HT-29 (cell line): ENCODE measurements around the gene TFPI. TPM values are rescaled to one million over a fixed set of nuclear protein-coding genes. Genes with fewer than 3 reads are reported as not detected.
"Not testable (repeated sequence)": the region's sequence is repeated elsewhere in the genome, so short reads cannot be mapped to it uniquely, and the experiment has no call there.

ENCODE experiments used
- DNase-seq: peaks from one replicate; pipeline ENCODE4 v3.0.0-alpha.2; 2015; ENCODE audit warnings: low spot score
- total RNA-seq: library from RNA; depleted of rRNA; stranded (reverse); fragments of >200 nt; shearing (Covaris generic); gene quantifications from 2 replicates; pipeline ENCODE4 v1.2.3, GENCODE V29; 2014

The TFPI gene
- total RNA-seq, 1 experiment from 2014 or later, result 30.4 TPM

DNA sequence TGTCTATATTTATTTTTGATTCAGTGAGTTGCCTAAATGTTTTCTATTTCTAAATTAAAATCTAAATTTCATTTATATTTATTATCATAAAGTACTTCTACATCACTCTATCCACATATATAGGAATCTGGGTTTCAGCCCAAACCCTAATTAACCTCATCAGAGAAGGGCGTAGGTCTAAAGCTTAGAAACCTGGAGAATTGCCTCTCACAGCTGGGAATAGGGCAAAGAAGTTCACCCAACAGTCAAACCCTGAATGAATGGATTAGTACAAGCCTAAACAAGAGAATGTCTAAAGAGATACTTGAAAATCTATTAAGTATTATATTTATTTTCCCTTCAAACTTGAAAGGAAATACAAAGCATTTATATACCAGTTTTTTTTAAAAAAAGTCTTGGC is 26.2 kb downstream of the TFPI start:
- no peak for DNase-seq

DNA sequence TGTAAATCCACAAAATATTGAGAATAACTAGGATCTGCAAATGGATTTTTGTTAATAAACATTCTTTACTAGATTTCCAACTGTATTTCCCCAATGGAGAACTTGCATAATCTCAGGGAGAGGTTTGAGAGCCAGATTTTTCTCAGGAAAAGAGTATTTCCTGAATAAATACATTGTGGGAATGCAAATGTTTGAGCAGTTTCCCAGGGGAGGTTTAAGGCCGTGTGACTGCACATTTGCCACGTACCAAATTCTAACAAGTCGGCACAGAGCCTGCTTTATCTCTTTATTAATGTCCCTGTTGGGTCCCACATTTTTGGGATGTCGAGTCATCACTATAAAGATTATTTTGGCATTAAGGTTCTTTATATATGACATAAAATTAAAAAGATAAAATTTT is 27.0 kb downstream of the TFPI start:
- DNase-seq, result no peak

DNA sequence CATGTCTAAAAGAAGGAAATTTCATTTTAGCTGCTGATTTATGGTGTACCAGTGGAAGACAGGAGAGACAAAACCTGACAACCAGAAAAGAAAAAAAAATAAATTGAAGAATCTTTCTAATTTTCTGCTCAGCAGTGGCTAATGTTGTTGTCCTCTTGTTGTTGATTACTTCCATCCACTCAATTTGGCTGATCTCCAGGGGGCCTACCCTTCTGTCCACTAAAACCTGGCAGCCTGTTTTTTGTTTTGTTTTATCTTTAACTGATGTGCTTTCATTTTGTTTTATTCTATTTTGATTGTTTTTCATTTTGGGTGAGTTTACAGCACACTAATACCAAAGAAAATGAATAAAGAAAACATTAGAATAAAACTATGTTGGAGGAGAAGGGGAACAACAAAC is 27.4 kb downstream of the TFPI start:
- DNase-seq, result no peak

DNA sequence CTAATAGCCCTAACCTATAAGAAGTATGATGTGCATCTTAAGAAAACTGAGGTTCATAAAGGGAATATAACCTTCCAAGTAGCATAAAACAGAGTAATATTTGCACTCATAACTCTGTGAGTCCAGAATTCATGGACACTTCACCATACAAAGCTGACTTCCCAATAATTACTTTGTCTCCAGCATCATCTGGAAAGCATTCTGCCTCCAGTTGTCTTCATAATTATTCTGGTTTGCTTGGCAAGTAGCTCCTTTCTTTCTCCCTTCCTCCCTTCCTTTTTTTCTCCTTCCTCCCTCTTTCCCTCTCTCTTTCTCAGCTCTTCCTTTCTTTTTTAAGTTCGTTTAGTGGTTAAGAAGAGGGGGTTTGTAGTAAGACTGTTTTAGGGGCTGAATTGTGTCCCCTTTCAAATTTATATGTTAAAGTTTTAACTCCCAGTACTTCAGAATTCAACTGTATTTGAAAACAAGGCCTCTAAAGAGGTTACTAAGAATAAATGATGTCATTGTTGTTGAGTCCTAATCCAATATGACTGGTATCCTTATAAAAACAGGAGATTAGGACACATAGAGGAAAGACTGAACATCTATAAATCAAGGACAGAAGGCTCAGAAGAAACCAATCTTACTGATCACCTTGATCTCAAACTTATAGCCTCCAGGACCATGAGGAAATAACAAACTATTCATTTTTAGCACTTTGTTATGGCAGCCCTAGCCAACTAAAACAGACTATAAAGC is 28.9 kb downstream of the TFPI start:
- DNase-seq, result no peak

DNA sequence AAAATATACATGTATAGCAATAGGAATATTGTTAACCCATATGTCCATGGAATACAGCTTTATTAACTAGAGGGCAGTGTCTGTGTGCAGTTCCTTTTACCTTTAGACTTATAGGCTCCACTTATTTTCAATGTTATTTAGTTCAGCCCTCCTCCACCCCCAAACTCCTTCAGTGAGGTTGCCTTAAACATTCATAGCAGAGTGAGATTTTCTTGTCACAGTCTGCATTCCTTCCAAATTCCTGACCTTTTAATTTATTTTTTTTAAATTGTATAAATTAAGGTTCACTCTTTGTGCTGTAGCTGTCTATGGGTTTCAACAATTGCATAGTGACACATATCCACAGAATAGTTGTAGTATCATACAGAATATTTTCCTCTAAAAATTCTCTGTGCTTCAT is 30.9 kb downstream of the TFPI start:
- DNase-seq, result no peak

DNA sequence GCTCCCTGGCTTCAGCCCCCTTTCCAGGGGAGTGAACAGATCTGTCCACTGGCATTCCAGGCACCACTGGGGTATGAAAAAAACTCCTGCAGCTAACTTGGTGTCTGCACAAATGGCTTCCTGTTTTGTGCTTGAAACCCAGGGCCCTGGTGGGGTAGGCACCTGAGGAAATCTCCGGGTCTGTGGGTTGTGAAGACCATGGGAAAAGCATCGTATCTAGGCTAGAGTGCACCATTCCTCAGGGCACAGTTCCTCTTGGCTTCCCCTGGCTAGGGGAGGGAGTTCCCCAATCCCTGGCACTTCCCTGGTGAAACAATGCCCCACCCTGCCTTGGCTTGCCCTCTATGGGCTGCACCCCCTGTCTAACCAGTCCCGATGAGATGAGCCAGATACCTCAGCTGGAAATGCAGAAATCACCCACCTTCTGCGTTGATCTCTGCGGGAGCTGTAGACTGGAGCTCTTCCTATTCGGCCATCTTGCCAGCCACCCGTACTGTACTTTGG is 34.1 kb downstream of the TFPI start:
- no peak for DNase-seq

DNA sequence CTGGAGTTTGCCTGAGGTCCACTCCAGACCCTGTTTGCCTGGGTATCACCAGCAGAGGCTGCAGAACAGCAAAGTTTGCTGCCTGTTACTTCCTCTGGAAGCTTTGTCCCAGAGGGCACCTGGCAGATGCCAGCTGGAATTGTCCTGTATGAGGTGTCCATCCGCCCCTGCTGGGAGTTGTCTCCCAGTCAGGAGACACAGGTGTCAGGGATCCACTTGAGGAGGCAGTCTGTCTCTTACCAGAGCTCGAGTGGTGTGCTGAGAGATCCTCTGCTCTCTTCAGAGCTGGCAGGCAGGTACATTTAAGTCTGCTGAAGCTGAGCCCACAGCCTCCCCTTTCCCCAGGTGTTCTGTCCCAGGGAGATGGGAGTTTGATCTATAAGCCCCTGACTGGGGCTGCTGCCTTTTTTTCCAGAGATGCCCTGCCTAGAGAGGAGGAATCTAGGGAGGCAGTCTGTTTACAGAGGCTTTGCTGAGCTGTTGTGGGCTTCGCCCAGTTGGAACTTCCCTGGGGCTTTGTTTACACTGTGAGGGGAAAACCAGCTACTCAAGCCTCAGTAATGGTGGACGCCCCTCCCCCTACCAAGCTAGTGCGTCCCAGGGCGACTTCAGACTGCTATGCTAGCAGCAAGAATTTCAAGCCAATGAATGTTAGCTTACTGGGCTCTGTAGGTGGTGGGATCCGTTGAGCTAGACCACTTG is 34.7 kb downstream of the TFPI start:
- DNase-seq, result no peak

DNA sequence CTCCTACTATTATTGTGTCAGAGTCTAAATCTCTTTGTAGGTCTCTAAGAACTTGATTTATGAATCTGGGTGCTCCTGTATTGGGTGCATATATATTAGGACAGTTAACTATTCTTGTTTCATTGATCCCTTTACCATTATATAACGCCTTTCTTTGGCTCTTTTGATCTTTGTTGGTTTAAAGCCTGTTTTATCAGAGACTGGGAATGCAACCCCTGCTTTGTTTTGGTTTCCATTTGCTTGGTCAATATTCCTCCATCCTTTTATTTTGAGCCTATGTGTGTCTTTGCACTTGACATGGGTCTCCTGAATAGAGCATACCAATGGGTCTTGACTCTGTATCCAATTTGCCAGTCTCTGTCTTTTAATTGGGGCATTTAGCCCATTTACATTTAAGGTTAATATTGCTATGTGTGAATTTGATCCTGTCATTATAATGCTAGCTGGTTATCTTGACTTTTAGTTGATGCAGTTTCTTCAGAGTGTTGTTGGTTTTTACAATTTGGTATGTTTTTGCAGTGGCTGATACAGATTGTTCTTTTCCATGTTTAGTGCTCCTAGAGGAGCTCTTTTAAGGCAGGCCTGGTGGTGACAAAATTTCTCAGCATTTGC is 36.4 kb downstream of the TFPI start:
- DNase-seq, result not testable (repeated sequence)

DNA sequence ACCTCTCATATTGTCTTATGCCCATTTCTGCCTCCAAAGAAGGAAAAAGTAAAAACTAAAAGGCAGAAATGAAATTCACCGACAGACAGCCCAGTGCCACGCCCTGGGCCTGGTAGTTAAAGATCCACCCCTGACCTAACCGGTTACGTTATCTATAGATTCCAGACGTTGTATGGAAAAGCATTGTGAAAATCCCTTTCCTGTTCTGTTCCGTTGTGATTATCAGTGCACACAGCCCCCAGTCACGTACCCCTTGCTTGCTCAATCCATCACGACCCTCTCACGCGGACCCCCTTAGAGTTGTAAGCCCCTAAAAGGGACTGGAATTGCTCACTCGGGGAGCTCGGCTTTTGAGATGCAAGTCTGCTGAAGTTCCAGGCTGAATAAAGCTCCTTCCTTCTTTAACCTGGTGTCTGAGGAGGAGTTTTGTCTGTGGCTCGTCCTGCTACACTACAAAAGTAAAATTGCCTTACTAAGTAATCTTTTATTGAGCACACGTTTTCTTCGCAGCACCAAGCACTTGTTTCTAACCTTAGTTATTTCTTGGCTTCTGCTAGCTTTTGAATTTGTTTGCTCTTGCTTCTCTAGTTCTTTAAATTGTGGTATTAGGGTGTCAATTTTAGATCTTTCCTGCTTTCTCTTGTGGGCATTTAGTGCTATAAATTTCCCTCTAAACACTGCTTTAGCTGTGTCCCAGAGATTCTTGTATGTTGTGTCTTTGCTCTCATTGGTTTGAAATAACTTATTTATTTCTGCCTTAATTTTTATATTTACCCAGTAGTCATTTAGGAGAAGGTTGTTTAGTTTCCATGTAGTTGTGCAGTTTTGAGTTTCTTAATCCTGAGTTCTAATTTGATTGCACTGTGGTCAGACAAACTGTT is 37.4 kb downstream of the TFPI start:
- DNase-seq, result not testable (repeated sequence)

DNA sequence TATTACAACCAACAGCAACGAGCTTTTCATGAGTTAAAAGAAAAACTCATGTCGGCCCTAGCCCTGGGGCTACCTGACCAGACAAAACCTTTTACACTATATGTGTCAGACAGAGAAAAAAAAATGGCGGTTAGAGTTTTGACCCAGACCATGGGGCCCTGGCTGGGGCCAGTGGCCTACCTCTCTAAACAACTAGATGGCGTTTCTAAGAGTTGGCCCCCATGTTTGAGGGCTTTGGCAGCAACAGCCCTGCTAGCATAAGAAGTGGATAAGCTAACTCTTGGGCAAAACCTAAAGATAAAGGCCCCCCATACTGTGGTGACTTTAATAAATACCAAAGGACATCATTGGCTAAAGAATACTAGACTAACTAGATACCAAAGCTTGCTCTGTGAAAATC is 39.3 kb downstream of the TFPI start:
- DNase-seq, result no peak

DNA sequence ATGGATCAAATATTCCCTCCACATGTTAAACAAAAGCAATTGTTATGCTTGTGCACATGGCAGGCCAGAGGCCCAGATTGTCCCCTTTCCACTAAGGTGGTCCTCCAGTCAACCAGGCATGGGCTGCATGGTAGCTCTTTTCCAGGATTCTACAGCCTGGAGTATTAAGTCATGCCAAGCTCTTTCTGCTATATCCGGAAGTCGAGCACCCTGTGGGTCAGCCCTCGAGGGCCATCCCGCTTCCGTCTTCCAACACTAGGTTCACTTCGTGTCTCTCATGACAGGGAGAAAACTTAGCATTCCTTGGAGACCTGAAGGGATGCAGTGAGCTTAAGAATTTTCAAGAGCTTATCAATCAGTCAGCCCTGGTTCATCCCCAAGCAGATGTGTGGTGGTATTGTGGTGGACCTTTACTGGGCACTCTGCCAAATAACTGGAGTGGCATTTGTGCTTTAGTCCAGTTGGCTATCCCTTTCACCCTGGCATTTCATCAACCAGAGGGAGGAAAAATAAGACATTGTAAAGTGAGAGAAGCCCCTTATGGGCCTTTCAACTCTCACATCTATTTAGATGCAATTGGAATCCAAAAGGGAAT is 39.9 kb downstream of the TFPI start:
- DNase-seq, result not testable (repeated sequence)

DNA sequence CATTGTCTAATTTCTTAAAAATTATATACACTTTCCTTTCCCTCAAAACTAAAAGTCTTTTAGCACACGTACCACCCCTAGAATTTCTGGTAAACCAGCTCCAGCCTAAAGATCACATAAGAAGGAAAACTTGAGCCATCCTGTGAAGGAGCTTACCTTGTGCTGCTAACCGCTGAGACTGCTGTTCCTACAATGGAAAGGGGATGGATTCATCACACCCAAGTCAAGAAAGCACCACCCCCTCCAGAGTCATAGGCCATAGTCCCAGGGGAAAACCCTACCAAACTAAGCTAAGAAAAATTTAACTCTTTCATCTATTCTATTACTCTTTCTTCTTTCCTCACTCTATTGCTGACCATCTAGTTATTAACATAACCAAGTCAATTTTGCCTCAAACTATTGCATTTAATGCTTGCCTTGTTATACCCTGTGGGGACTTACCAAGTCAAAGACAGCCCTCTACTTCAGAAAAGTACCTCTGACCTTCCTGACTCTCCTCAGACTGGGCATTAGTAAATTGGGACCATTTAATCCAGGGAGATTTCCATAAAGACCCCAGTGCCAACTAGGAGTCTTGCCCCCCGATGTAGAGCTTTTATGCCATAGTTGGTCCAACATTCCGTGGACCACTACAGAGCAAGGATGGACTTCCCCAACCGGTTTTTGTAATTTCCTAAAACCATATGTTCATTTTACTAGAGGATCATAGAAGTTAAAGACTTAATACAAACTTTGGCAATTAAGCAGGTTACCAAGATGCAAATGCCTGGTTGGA is 40.6 kb downstream of the TFPI start:
- not testable (repeated sequence) for DNase-seq

DNA sequence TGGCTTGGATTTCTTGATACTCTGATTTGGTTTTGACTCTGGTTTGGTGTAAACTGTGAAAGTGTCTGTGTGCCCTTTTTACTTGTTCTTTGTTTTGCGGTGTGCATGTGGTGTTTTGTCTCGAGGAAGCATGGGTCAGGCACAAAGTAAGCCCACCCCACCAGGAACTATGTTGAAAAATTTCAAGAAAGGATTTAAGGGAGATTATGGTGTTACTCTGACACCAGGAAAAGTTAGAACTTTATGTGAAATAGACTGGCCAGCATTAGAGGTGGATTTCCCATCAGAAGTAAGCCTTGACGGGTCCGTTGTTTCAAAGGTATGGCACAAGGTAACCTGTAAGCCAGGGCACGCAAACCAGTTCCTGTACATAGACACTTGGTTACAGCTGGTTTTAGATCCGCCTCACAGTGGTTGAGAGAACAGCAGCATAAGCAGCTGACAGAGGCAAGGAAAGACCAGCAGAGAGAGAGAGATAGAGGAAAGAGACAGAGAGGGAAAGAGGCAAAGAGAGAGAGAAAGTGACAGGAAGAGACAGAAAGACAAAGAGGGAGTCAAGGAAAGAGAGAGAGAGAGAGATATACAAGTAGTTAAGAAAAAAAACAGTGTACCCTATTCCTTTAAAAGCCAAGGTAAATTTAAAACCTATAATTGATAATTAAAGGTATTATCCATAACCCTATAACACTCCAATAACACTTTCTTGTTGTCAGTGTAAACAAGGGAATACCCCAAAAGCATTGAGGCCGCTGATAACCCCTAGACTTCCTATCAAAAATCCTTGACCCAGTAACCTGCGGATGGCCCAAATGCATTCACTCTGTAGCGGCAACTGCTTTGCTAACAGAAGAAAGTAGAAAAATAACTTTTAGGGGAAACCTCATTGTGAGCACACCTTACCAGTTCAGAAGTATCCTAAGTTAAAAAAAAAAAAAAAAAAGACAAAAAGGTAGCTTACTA is 42.6 kb downstream of the TFPI start:
- DNase-seq, result no peak

DNA sequence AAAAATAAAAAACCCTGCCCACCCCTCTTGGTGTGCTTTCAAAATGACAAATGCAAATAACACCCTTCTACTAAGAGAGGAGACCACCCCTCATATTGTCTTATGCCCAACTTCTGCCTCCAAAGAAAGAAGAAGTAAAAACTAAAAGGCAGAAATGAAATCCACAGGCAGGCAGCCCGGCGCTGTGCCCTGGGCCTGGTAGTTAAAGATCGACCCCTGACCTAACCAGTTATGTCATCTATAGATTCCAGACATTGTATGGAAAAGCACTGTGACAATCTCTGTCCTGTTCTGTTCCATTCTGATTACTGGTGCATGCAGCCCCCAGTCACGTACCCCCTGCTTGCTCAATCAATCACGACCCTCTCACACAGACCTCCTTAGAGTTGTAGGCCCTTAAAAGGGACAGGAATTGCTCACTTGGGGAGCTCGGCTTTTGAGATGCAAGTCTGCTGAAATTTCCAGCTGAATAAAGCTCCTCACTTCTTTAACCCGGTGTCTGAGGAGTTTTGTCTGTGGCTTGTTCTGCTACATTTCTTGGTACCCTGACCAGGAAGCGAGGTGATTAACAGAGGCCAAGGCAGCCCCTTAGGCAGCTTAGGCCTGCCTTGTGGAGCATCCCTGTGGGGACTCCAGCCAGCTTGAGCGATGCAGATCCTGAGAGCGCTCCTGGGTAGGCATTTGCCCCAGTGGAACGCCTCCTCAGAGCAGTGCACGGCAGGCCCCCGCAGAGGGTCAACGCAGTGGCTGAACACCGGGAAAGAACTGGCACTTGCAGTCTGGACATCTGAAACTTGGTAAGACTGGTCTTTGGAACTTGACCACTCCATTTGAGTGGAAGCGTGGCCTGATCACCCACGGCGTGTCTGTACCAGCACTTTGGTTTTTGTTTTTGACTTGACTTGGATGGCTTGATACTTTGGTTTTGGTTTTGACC is 43.5 kb downstream of the TFPI start:
- DNase-seq, result not testable (repeated sequence)

DNA sequence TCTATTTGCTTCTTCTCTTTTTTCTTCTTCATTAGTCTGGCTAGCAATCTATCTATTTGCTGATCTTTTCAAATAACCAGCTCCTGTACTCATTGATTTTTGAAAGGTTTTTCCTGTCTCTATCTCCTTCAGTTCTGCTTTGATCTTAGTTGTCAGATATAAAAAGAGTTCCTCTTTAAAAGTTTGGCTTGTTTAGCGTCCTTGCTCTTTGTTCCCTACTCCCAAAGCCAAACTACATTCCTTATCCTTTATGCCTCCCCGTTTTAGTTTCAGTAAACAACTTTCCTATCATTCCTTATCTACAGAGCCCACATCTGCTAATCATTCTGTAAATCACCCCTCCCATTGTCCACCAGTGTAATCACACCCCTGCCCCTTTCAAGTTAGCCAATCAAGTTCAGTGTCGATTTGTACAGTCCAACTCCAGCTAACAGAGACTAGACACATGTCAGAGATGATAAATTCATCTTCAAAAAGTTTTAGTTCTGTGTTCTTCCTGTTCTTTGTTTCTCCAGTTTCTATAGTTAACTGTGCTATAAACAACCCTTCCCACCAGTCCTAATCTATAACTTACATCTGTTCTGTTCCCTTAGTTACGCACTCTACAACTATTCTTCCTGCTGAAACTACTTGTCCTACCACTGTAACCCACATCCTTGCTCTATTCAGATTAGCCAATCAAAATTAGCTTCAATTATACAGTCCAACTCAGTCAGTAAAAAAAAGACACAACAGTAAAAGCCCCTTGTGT is 44.4 kb downstream of the TFPI start:
- no peak for DNase-seq

DNA sequence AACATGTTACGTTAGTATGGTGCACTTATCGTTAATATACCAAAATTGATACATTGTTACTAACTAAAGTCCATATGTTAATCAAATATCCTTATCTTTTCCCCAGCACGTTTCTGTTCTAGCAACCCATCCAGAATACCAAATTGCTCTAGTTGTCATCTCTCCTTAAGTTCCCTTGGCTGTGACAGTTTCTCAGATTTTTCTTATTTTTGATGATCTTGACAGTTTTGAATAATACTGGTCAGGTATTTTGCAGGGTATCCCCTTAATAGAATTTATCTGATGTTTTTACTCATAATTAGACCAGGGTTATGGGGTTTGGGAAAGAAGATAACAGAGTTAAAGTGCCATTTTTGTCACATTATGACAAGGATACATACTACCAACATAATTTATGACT is 47.8 kb downstream of the TFPI start:
- DNase-seq, result no peak

DNA sequence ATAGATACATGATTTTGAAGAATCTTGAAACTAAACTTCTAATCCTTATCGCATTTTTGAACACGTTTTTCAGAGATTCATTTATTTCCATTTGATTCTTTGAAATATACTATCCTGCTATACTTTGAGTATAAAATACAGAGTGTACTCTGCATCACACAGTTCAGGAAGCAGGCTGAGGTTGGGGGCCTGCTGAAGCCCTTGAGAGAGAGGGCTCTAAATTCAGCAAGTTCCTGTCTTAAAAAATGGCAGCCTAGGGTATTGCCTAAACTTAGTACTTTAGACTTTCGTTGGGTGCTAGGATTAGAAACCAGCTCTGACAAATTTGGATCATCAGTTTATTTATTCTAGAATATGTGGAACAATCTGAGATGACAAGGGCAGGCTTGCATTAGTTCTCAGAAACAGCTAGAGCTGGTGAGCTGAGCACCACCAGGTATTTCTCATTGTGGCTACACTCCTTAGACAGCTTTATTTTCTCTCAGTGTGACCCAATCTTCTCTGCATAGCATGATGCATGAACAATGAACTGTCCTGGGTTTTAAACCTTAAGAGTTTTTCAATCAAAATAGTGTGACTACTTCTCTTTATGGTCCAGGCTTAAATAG is 49.1 kb downstream of the TFPI start:
- DNase-seq, result no peak
